ENCODE results near the gene LIN54.

Gene LIN54

DNA sequence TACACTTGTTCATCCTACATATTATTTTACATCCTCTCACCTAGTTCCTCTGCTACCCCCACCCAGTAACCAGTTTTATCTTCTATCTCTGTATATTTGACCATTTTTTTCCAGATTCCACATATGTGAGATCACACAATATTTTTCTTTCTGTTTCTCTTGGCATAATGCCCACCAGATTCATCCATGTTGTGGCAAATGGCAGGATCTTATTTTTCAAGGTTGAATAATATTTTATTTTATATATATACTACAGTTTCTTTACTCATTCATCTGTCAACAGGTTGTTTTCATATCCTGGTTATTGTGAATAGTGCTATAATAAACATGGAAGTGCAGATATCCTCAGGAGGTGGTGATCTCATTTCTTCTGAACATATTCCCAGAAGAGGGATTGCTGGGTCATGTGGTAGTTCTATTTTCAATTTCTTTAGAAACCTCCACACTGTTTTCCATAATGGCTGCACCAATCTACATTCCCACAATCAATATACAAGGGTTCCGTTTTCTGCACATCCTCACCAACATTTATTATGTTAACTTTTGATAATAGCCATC lies 61.9 kb downstream of the LIN54 start:
- H3K4me3 ChIP-seq (ENCODE audit: low read depth, low read length), result no peak overlapping the region
- no peak overlapping the region for H3K27ac ChIP-seq
- TF ChIP-seq, protein P1, sequence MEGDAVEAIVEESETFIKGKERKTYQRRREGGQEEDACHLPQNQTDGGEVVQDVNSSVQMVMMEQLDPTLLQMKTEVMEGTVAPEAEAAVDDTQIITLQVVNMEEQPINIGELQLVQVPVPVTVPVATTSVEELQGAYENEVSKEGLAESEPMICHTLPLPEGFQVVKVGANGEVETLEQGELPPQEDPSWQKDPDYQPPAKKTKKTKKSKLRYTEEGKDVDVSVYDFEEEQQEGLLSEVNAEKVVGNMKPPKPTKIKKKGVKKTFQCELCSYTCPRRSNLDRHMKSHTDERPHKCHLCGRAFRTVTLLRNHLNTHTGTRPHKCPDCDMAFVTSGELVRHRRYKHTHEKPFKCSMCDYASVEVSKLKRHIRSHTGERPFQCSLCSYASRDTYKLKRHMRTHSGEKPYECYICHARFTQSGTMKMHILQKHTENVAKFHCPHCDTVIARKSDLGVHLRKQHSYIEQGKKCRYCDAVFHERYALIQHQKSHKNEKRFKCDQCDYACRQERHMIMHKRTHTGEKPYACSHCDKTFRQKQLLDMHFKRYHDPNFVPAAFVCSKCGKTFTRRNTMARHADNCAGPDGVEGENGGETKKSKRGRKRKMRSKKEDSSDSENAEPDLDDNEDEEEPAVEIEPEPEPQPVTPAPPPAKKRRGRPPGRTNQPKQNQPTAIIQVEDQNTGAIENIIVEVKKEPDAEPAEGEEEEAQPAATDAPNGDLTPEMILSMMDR (IDR thresholded peaks at IDR 0.05; ENCODE audit: low read depth, low read length, missing control alignments), result no peak
- peak; percentile 43 for DNase-seq
- in situ Hi-C loops (cut with HindIII; ENCODE audit: low pct_ligation_motif_present, low sequenced_read_pairs), result no loop called here
- no peaks in the 10 kb centered on the region for H3K27me3 ChIP-seq (replicated peaks)
- H3K36me3 ChIP-seq (replicated peaks), result no peaks in the 10 kb centered on the region

DNA sequence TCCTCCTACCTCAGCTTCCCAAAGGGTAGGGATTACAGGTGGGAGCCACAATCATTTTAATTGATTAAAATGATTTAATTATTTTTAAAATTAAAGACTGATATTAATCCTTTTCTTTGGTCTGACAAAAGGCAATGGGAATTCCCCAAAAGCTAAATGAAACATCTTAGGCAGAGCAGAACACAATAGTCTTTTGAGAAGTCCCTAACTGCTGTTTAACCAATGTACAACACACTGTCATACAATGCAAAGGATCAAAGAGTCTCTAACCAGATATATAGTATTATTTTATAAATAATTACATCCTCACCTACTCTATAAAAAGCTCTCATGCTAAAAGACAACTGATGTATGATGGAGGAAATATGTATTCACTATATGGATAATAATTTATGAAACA lies 63.1 kb downstream of the LIN54 start:
- in situ Hi-C loops (cut with HindIII; ENCODE audit: low pct_ligation_motif_present, low sequenced_read_pairs), result no loop called here
- TF ChIP-seq, protein P1 (IDR thresholded peaks at IDR 0.05; ENCODE audit: low read depth, low read length, missing control alignments), result no peak
- no peaks in the 10 kb centered on the region for H3K36me3 ChIP-seq (replicated peaks)
- H3K27ac ChIP-seq, result no peak overlapping the region
- no peak for DNase-seq
- no peaks in the 10 kb centered on the region for H3K27me3 ChIP-seq (replicated peaks)
- H3K4me3 ChIP-seq (ENCODE audit: low read depth, low read length), result no peak overlapping the region

DNA sequence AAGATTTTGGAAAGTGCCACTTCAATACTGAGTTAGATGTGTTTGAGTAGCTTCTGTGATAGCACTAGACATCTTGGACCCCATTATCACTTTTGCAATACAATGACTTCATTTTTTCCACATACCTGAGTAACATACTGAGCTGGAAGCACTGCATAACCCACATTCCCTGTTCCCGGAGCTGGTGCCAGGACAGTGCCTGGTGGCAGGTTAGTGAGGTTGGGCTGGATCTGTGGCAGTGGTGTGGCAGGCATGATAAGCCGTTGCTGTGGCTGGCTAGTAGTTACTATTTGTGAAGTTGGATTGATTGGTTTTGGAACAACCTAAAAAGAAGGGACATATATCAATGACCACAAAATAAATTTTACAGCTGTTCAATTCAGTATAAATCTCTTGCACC lies 71.2 kb downstream of the LIN54 start:
- Histone ChIP-seq H3K36me3 (replicated peaks) (no peaks in the 10 kb centered on the region), H3K27ac (no peak overlapping the region), H3K27me3 (replicated peaks) (no peaks in the 10 kb centered on the region), H3K4me3 (ENCODE audit: low read depth, low read length) (no peak overlapping the region)
- TF ChIP-seq, protein P1 (IDR thresholded peaks at IDR 0.05; ENCODE audit: low read depth, low read length, missing control alignments), result no peak
- no peak for DNase-seq
- in situ Hi-C loops (cut with HindIII; ENCODE audit: low pct_ligation_motif_present, low sequenced_read_pairs), result no loop called here

DNA sequence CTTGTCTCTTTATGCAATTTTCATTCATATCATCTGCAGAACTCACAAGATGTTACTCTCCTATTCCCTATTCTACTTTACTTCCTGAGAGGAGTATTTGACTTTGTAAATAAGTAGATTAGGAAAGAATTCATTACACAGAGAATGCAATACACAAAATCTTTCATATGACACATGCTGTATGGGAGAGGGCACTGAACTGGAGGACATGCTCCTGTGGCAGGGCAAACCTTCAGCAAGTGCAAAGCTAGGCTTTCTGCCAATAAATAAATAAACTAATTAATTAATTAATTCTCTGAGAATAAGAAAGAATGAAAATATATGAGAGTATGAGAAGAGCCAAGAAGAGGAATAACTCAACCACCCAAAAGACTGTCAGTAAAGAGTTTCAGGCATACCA lies 76.2 kb downstream of the LIN54 start:
- in situ Hi-C loops (cut with HindIII; ENCODE audit: low pct_ligation_motif_present, low sequenced_read_pairs), result no loop called here
- Histone ChIP-seq H3K27ac (no peak overlapping the region), H3K36me3 (replicated peaks) (no peaks in the 10 kb centered on the region), H3K27me3 (replicated peaks) (no peaks in the 10 kb centered on the region), H3K4me3 (ENCODE audit: low read depth, low read length) (no peak overlapping the region)
- no peak for DNase-seq
- TF ChIP-seq, protein P1 (IDR thresholded peaks at IDR 0.05; ENCODE audit: low read depth, low read length, missing control alignments), result no peak

DNA sequence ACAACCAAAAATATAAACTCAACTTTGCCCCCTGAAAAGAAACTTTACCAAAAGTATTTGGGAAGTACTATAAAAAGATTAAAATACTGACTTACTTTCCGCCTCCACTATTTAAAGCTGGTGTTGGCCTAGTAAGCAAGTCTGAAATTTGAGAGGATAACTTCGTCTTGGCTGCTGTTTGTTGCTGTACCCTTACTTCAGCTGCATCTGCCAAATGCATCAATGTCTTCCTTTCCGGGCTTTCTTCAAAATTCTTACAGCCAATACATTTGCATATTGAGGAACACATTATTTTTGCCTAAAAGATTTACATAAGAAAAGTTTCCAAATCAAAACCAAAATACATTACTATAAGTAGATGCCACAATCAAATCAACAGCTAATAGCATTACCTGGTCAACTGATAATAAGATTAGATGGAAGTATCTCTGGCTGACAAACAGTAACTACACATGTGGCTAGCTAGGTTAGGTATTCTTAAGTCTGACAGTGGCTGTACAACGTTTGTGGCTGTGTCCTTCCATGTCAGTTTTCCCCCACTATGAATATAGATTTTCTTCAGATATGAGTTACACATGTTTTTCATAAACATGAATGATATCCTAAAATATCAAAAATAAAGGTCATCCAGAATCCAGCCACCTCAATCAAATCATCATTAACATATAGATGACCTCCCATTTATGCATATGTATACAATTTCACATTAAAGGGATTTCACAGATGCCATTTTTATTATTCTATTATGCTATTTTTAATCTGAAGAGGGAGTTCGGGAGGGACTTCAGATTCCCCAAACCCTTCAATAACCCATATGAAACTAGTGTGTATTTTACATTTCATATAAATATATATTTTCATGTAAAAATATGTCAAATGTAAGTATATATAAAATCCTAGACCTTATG lies 79.5 kb downstream of the LIN54 start:
- Histone ChIP-seq H3K27me3 (replicated peaks) (no peaks in the 10 kb centered on the region), H3K36me3 (replicated peaks) (no peaks in the 10 kb centered on the region), H3K27ac (no peak overlapping the region), H3K4me3 (ENCODE audit: low read depth, low read length) (no peak overlapping the region)
- in situ Hi-C loops (cut with HindIII; ENCODE audit: low pct_ligation_motif_present, low sequenced_read_pairs), result no loop called here
- TF ChIP-seq, protein P1 (IDR thresholded peaks at IDR 0.05; ENCODE audit: low read depth, low read length, missing control alignments), result no peak
- no peak for DNase-seq

Measured in brain microvascular endothelial cell (primary cell).